NCI-H1092 treated with DMSO at 0.1 percent for 48 hours (cell line): Measurements from ENCODE around the gene NAALADL2.
A peak's percentile ranks its signal among the peaks of the same experiment; 100 is the strongest.
"Not testable (repeated sequence)": the region's sequence is repeated elsewhere in the genome, so short reads cannot be mapped to it uniquely, and the experiment has no call there.

ENCODE experiments used
- DNase-seq: peaks from one replicate; lab custom pipeline; 2025; lab: John Stamatoyannopoulos, UW

NAALADL2 gene

DNA sequence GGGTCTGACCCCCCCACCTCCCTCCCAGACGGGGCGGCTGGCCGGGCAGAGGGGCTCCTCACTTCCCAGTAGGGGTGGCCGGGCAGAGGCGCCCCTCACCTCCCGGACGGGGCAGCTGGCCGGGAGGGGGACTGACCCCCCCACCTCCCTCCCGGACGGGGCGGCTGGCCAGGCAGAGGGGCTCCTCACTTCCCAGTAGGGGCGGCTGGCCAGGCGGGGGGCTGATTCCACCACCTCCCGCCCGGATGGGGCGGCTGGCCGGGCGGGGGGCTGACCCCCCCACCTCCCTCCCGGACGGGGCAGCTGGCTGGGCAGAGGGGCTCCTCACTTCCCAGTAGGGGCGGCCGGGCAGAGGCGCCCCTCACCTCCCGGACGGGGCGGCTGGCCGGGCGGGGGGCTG is 272.7 kb downstream of the NAALADL2 start:
- not testable (repeated sequence) for DNase-seq

DNA sequence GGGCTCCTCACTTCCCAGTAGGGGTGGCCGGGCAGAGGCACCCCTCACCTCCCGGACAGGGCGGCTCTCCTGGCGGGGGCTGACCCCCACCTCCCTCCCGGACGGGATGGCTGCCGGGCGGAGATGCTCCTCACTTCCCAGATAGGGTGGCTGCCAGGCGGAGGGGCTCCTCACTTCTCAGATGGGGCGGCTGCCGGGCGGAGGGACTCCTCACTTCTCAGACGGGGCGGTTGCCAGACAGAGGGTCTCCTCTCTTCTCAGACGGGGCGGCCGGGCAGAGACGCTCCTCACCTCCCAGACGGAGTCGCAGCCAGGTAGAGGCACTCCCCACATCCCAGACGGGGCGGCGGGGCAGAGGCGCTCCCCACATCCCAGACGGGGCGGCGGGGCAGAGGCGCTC is 273.6 kb downstream of the NAALADL2 start:
- not testable (repeated sequence) for DNase-seq

- no peak for DNase-seq
Measured at GRCh38 chr3:175144368-175144767, 285.2 kb downstream of the NAALADL2 start.

DNA sequence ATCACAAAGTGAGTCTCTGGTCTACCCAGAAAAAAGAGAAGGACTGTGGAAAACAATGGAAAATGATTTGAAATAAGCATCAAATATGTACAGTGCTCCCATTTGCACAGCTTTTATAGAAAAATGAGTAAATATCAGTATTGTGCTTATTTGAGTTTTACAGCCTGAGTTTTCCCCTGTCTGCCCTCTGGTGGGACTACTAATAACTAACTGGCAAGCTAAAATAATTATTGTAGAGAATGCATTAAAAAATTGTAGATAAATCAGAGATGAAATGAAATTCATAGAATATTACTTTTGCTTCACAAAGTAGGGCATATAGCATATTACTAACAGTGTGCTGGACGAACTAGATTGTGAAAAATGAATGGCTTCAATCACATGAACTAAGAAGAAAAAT is 287.1 kb downstream of the NAALADL2 start:
- DNase-seq, result peak; percentile 14

DNA sequence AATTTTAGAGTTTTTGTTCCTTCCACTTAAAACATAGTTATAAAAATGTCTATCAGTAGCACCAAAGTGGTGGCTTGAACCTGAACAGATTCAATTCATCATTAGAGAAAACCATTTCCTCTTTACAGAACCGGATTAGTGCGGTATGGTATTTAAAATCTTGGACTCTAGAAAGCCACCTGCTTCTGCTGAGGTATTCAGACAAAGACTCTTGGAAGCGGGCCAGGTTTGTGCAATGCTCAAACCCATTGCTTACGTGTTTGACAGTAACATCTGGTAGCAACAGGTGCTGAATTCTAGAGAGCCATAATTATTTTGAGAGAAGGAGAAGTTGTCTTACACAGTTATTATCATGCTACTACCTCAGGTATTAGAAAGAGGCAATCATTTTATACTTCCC is 290.5 kb downstream of the NAALADL2 start:
- DNase-seq, result peak; percentile 96

- peak; percentile 45 for DNase-seq
Measured at GRCh38 chr3:175150812-175151401, 291.8 kb downstream of the NAALADL2 start.

GRCh38 chr3:175153595-175153994 is 294.5 kb downstream of the NAALADL2 start:
- DNase-seq, result no peak

DNA sequence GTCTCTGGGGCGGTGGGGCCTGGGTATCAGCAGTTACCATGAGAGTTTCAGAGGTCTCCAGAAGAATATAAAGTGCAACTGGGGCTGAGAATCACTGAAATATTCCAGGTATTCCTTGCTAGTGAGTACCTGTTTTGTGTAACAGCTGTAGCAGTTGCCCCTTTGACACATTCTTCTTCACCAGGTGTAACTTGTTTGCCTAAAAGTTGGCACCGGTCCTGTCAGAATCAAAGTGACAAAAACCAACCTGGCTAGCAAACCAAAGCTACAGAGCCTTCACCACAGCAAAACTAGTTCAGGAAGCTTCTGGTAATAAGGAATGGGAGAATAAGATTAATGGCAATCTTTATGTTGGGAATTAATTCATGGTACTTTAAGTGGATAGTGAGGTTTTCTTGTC is 296.0 kb downstream of the NAALADL2 start:
- DNase-seq, result no peak

- DNase-seq, result no peak
Measured at GRCh38 chr3:175159202-175159601, 300.1 kb downstream of the NAALADL2 start.

DNA sequence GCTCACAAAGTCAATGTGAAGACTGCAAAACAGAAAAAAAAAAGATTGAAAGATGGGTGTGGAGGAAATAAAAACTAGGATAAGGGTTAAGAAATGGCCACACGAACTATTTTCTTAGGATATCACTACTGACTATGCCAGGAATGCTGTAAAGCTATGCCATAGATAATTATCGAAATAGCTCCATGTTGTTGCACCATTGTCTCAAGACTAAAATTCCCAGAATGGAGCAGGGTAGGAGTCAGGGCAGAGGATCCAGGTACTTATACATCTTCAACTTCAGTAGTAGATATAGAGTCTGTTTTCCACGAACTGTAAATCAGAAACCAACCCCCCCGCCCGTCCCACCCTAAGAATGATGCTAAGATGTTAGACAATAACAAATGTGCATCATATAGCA is 302.2 kb downstream of the NAALADL2 start:
- DNase-seq, result no peak

DNA sequence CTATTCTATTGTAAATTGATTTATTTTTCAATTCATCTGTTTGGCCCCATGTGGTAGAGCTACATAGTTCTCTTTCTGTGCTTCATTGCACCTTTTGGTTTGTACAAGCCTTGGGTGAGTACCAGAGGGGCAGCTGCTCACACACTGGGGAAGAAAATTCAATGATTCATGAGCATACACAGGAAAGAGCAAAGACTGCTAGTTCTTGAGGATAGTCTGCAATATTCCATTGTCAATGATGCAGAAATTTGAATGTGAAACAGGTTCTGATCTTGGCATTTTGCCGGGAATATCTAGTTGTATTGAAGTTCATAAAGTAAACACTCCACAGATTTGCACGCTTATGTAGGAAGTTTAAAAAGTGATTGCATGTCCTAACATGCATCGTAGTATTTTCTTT is 304.6 kb downstream of the NAALADL2 start:
- DNase-seq, result peak; percentile 87

GRCh38 chr3:175173117-175173516 is 314.0 kb downstream of the NAALADL2 start:
- DNase-seq, result not testable (repeated sequence)

DNA sequence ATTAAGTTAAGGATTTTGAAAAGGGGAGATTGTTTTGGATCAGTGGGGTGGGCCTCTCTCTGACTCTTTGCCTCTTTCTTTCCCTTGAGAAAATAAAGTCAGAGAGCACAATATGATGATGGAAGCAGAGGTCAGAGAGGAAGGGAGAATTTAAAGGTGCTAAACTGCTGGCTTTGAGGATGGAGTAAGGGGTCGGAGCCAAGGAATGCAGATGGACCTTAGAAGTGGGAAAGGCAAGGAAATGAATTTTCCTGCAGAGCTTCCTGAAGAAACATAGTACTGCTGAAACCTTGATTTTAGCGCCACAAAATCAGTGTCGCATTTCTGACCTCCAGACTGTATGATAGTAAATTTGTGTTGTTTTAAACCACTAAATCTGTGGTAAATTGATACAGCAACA is 317.4 kb downstream of the NAALADL2 start:
- no peak for DNase-seq

DNA sequence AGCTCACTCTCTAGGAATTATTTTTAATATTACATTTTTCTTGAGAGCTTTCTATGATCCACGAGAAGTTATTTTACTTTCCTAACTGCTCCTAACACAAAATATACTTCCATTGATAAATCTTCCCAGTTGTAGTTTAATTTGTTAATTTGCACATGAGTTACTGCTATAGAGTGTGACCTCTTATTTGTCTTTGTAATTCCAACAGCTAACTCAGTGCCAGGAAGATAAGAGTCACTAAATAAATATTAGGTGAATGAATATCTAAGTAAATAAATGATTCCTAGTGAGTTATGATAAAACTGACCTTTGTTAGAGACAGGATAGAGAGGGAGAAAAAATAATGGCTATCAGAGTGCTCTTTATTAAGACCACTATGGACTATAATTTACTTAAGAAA is 319.9 kb downstream of the NAALADL2 start:
- DNase-seq, result peak; percentile 12

DNA sequence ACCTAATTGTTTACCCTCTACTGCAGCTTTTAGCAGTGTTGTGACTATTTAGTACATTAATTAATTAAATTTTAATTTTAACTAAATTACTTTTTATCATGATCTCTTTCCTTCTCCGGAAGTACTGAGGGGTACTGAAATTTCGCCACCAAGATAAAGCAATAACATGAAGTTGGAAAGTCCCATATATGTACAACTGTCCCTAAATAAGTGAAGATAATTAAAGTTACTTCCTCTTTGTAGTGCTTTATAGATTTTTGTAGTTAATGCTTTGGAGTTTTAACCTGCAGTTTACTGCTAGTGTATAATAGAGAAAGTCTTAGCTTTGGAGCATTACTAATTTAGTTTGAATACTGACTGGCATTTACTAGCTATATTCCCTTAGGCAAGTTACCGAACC is 325.3 kb downstream of the NAALADL2 start:
- no peak for DNase-seq

GRCh38 chr3:175185903-175186302 is 326.8 kb downstream of the NAALADL2 start:
- DNase-seq, result no peak

GRCh38 chr3:175186511-175186910 is 327.4 kb downstream of the NAALADL2 start:
- no peak for DNase-seq

- DNase-seq, result peak; percentile 74
Measured at GRCh38 chr3:175187586-175187985, 328.5 kb downstream of the NAALADL2 start.

GRCh38 chr3:175192536-175192935 is 333.4 kb downstream of the NAALADL2 start:
- DNase-seq, result no peak

- DNase-seq, result no peak
Measured at GRCh38 chr3:175193815-175194518, 334.8 kb downstream of the NAALADL2 start.

DNA sequence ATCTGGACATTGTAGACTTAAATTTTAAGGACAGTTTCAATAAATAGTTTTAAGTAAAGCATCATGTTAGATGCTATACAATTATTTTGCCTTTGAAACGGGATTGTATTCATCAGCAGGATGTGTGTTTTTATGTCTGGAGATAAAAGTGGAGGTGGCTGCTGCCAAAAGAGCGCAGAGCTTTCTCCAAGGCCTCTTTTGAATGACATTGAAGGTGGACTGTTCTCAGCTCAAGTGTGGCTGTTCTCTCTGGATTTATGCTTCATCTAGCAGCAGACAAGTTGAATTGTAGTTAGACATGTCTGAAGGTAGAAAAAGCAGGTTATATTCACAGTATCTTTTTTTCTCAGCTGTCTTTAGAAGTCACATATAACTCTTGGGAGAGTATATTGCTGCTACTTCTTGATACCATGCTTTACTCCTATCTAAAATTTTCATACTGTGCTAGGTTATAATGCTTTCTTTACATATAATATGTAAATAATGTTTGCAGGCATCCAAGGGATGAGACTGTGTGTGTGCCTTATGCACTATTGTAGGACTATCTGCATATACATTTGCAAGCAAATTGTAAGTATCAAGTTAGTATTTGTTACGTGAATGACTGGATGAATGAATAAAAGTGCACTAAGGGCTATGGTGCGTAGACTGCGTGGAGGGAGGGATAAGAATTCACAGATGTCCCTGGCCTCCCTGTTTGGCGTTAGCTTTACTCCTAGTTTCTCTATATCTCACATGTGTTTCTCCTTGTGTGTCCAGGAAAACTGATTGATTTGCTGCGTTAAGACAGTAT is 340.1 kb downstream of the NAALADL2 start:
- DNase-seq, result no peak

- no peak for DNase-seq
Measured at GRCh38 chr3:175199961-175200360, 340.8 kb downstream of the NAALADL2 start.
